Liver (tissue), 9 donors: ENCODE measurements around the gene NUP214. TPM values are rescaled to one million over a fixed set of nuclear protein-coding genes. Genes with fewer than 3 reads are reported as not detected.
"Not testable (repeated sequence)": the region's sequence is repeated elsewhere in the genome, so short reads cannot be mapped to it uniquely, and the experiment has no call there.

Experiments used
- DNase-seq: peaks from one replicate; pipeline ENCODE4 v3.0.0-alpha.2; 2017; ENCODE audit warnings: low spot score
- H3K27ac ChIP-seq, 2 donors: one replicate each; pipeline ENCODE4 v1.7.0; 2013; ENCODE audit warnings: inconsistent platforms in 2 of 2, low read length in 2 of 2, control low read depth in 1 of 2, low read depth in 1 of 2, mild to moderate bottlenecking in 1 of 2
- H3K27me3 ChIP-seq, 4 donors: one replicate each; pipeline versions ENCODE4 v1.6.1 to v1.7.0; 2013; ENCODE audit warnings: low read length in 3 of 4, inconsistent platforms in 1 of 4, mild to moderate bottlenecking in 1 of 4, moderate library complexity in 1 of 4; ENCODE audit not compliant: control insufficient read depth in 4 of 4, insufficient read depth in 4 of 4
- H3K36me3 ChIP-seq, 4 donors: one replicate each; pipeline versions ENCODE4 v1.6.1 to v1.7.0; 2013; ENCODE audit warnings: low read length in 3 of 4, mild to moderate bottlenecking in 3 of 4, low read depth in 1 of 4, moderate library complexity in 1 of 4; ENCODE audit not compliant: control insufficient read depth in 4 of 4, insufficient read depth in 3 of 4
- H3K4me1 ChIP-seq, 4 donors: one replicate each; pipeline versions ENCODE4 v1.6.1 to v1.7.0; 2013; ENCODE audit warnings: low read length in 3 of 4, mild to moderate bottlenecking in 3 of 4, moderate library complexity in 1 of 4; ENCODE audit not compliant: control insufficient read depth in 4 of 4, insufficient read depth in 4 of 4
- H3K4me3 ChIP-seq, 3 donors: one replicate each; pipeline versions ENCODE4 v1.6.1 to v1.7.0; 2013; ENCODE audit warnings: low read length in 3 of 3, control low read depth in 1 of 3, low read depth in 1 of 3, mild to moderate bottlenecking in 1 of 3
- H3K9ac ChIP-seq, 2 donors: one replicate each; pipeline ENCODE4 v1.7.0; 2013; ENCODE audit warnings: low read length in 2 of 2, mild to moderate bottlenecking in 2 of 2, moderate library complexity in 2 of 2, control low read depth in 1 of 2, low read depth in 1 of 2
- H3K9me3 ChIP-seq, 4 donors: one replicate each; pipeline versions ENCODE4 v1.6.1 to v1.7.0; 2013; ENCODE audit warnings: low read length in 3 of 4; ENCODE audit not compliant: control insufficient read depth in 4 of 4
- CTCF ChIP-seq: fragments of 150-350 bp; IDR thresholded peaks from 2 replicates; pipeline ENCODE4 v1.5.1; 2017; ENCODE audit warnings: improper control_type of control experiment, low read depth, low read length; ENCODE audit not compliant: missing input control
- EGR1 ChIP-seq, 2 donors: IDR thresholded peaks; 2 replicates each; pipeline ENCODE4 v1.6.1; 2016 to 2018; ENCODE audit warnings: antibody characterized with exemption in 2 of 2, low read depth in 2 of 2
- HNF4A ChIP-seq, 2 donors: conservative IDR thresholded peaks; 2 replicates each; pipeline ENCODE4 v1.6.1; 2016; ENCODE audit warnings: antibody characterized with exemption in 2 of 2, mild to moderate bottlenecking in 2 of 2
- HNF4G ChIP-seq: IDR thresholded peaks from 2 replicates; pipeline ENCODE4 v1.6.1; 2016; ENCODE audit warnings: antibody characterized with exemption
- JUND ChIP-seq, 2 donors: IDR thresholded peaks; 2 replicates each; pipeline ENCODE4 v1.6.1; 2016; ENCODE audit warnings: antibody characterized with exemption in 2 of 2
- MAX ChIP-seq: IDR thresholded peaks from 2 replicates; pipeline ENCODE4 v1.6.1; 2016; ENCODE audit warnings: antibody characterized with exemption
- NR2F2 ChIP-seq: IDR thresholded peaks from 2 replicates; pipeline ENCODE4 v1.6.1; 2016; ENCODE audit warnings: antibody characterized with exemption
- SP1 ChIP-seq: IDR thresholded peaks from 2 replicates; pipeline ENCODE4 v1.6.1; 2018; ENCODE audit warnings: antibody characterized with exemption, mild to moderate bottlenecking
- YY1 ChIP-seq: IDR thresholded peaks from 2 replicates; pipeline ENCODE4 v1.6.1; 2016; ENCODE audit warnings: antibody characterized with exemption, mild to moderate bottlenecking
- WGBS: extraction: QIAGEN DNeasy Blood & Tissue Kit; methylation state at CpG from one replicate; pipeline ENCODE4 v1.1.7; 2013; 5-methylcytosine and 5-hydroxymethylcytosine counted together
- polyA plus RNA-seq, 2 donors: library from polyadenylated mRNA; stranded (reverse) in 1 of 2; unstranded in 1 of 2; fragments of 200-250 nt in 1 of 2; fragments of >200 nt in 1 of 2; fragmentation: Nextera tagmentation in 1 of 2; extraction: Ambion mirVana in 1 of 2; gene quantifications; one replicate each; pipeline versions ENCODE4 v1.2.1 to v1.2.3, GENCODE V29; 2013 to 2015
- total RNA-seq, 2 donors: library from RNA; depleted of rRNA; stranded (reverse); fragments of >200 nt; gene quantifications; one replicate each; pipeline ENCODE4 v1.2.3, GENCODE V29; 2014
- TF ChIP-seq, protein P1 (sequence below): IDR thresholded peaks from 2 replicates; pipeline ENCODE4 v1.6.1; 2016; ENCODE audit warnings: antibody characterized with exemption, mild to moderate bottlenecking
- TF ChIP-seq, protein P2 (sequence below): IDR thresholded peaks from 2 replicates; pipeline ENCODE4 v1.6.1; 2016; ENCODE audit warnings: antibody characterized with exemption
- donor health status: healthy.
- donor health status: healthy.
- donor health status: healthy.
- donor health status: healthy.
- donor health status: healthy.

Gene NUP214
- total and polyA plus RNA-seq, 4 donors = 8.8 to 19.5 (median 16.5) TPM

GRCh38 chr9:131115360-131115742, 10.0 kb upstream of the NUP214 start:
- not testable (repeated sequence) for H3K4me3 ChIP-seq, H3K27me3 ChIP-seq, H3K9ac ChIP-seq, H3K36me3 ChIP-seq, H3K27ac ChIP-seq, DNase-seq, H3K9me3 ChIP-seq, H3K4me1 ChIP-seq
- WGBS = 89% methylated on average over 4 of the region's 6 CpGs

DNA sequence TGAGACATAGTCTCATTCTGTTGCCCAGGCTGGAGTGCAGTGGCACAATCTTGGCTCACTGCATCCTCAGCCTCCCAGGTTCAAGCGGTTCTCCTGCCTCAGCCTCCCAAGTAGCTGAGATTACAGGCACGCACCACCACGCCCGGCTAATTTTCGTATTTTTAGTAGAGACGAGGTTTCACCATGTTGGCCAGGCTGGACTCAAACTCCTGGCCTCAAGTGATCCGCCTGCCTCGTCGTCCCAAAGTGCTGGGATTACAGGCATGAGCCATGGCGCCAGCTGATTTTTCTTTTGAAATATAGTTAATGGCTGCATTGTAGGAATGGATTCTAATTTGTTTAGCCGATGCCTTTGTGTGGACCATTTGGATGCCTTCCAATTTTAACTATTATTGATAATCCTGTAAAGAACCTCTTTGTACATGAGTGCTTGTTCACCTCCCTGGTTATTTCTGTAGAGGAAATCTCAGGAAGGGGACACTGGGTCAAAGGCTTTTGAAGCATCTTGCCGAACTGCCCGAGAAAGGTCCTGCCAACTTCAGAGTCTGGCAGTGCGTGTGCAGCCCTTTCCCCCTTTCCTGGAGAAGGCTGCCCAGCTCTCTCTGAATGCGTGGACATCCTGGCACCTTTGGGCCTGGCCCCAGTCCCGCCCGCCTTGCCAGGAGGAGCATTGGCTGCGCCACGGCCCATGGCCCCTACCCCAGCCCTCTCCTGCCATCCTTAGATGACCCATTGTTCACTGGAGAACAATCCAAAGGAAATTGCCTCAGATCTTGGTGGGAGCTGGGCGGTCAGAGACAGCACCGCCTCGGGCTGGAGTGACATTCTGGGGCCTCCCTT, 8.9 kb upstream of the NUP214 start:
- H3K9me3 ChIP-seq = no peaks in the 10 kb centered on the region
- no peak for DNase-seq
- 83% methylated on average over 22 of the region's 22 CpGs for WGBS
- no peaks in the 10 kb centered on the region for H3K36me3 ChIP-seq
- no peaks in the 10 kb centered on the region for H3K4me1 ChIP-seq
- no peak for TF ChIP-seq HNF4A (conservative IDR thresholded peaks at IDR 0.05)
- peak; percentile 20 for TF ChIP-seq SP1
- TF ChIP-seq NR2F2 = peak; percentile 40
- H3K27me3 ChIP-seq = peaks cover 0 to 5% (median 0%) of the 10 kb centered on the region in 4 donors
- no peak overlapping the region for H3K27ac ChIP-seq
- H3K4me3 ChIP-seq = no peak overlapping the region
- H3K9ac ChIP-seq = no peak overlapping the region

DNA sequence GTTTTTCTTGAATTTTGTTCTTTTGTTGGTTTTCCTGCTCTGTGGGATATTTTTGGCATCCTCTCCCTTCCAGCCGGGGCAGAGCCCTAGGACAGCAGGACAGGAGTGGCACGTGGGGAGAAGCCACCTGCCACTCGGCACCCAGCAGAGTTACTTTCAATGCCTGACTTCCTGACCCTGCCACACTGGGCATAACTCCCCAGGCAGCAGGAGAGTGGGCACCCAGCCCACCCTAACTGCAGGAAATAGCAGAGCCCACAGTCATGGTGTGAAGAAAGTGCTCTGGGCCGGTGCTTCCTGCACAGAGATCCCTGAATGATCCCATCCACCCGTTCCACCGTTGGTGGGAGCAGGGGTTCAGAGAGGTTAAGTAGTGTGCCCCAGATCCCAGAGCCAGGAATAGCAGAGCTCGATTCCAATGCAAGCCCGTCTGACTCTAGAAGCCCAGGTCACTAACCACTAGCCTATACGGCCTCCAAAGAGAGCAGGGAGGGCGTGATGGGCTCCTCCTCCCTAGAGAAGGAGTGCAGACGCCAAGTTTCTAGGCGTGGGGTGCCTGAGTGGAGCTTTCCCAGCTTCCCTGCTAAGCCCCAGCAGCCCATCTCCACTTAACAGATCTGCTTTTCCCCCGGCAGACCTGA, 8.1 kb upstream of the NUP214 start:
- TF ChIP-seq SP1 (peak; percentile 11), HNF4G (no peak)
- Histone ChIP-seq H3K27me3 (peaks cover 0 to 5% (median 0%) of the 10 kb centered on the region in 4 donors), H3K4me3 (no peak overlapping the region), H3K9me3 (no peaks in the 10 kb centered on the region), H3K36me3 (no peaks in the 10 kb centered on the region), H3K9ac (no peak overlapping the region), H3K27ac (no peak overlapping the region), H3K4me1 (no peaks in the 10 kb centered on the region)
- 60% methylated on average over 13 of the region's 13 CpGs for WGBS
- DNase-seq = no peak

DNA sequence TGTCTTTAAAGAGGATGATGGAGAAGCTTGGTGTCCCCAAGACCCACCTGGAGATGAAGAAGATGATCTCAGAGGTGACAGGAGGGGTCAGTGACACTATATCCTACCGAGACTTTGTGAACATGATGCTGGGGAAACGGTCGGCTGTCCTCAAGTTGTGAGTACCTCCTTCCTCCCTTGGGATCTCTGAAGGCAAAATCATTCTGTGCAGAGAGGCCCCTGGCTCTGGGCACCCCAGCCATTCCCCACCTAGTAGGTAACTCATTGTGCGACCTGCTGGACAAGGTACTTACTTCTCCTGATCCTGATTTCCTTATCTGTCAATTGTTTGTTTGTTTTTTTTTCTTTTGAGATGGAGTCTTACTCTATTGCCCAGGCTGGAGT, 7.6 kb upstream of the NUP214 start:
- H3K9me3 ChIP-seq = no peaks in the 10 kb centered on the region
- DNase-seq = no peak
- no peaks in the 10 kb centered on the region for H3K36me3 ChIP-seq
- H3K4me3 ChIP-seq = no peak overlapping the region
- H3K4me1 ChIP-seq = no peaks in the 10 kb centered on the region
- H3K9ac ChIP-seq = no peak overlapping the region
- H3K27me3 ChIP-seq = peaks cover 0 to 5% (median 0%) of the 10 kb centered on the region in 4 donors
- TF ChIP-seq EGR1 (IDR thresholded peaks at IDR 0.05; ENCODE audit: low read depth in 2 of 2) = no peak
- WGBS = 77% methylated on average over 4 of the region's 4 CpGs
- no peak overlapping the region for H3K27ac ChIP-seq

- Histone ChIP-seq H3K36me3 (no peaks in the 10 kb centered on the region), H3K27me3 (peaks cover 0 to 5% (median 0%) of the 10 kb centered on the region in 4 donors), H3K4me1 (peaks cover 1 to 2% (median 2%) of the 10 kb centered on the region in 4 donors), H3K9ac (no peak overlapping the region), H3K27ac (no peak overlapping the region), H3K9me3 (no peaks in the 10 kb centered on the region), H3K4me3 (no peak overlapping the region)
- TF ChIP-seq HNF4G = no peak
- no peak for TF ChIP-seq HNF4A (conservative IDR thresholded peaks at IDR 0.05)
- TF ChIP-seq, protein P1, sequence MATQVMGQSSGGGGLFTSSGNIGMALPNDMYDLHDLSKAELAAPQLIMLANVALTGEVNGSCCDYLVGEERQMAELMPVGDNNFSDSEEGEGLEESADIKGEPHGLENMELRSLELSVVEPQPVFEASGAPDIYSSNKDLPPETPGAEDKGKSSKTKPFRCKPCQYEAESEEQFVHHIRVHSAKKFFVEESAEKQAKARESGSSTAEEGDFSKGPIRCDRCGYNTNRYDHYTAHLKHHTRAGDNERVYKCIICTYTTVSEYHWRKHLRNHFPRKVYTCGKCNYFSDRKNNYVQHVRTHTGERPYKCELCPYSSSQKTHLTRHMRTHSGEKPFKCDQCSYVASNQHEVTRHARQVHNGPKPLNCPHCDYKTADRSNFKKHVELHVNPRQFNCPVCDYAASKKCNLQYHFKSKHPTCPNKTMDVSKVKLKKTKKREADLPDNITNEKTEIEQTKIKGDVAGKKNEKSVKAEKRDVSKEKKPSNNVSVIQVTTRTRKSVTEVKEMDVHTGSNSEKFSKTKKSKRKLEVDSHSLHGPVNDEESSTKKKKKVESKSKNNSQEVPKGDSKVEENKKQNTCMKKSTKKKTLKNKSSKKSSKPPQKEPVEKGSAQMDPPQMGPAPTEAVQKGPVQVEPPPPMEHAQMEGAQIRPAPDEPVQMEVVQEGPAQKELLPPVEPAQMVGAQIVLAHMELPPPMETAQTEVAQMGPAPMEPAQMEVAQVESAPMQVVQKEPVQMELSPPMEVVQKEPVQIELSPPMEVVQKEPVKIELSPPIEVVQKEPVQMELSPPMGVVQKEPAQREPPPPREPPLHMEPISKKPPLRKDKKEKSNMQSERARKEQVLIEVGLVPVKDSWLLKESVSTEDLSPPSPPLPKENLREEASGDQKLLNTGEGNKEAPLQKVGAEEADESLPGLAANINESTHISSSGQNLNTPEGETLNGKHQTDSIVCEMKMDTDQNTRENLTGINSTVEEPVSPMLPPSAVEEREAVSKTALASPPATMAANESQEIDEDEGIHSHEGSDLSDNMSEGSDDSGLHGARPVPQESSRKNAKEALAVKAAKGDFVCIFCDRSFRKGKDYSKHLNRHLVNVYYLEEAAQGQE = no peak
- TF ChIP-seq NR2F2 = no peak
- no peak for TF ChIP-seq EGR1 (IDR thresholded peaks at IDR 0.05; ENCODE audit: low read depth in 2 of 2)
- TF ChIP-seq YY1 = no peak
- TF ChIP-seq, protein P2, sequence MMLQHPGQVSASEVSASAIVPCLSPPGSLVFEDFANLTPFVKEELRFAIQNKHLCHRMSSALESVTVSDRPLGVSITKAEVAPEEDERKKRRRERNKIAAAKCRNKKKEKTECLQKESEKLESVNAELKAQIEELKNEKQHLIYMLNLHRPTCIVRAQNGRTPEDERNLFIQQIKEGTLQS = no peak
- TF ChIP-seq CTCF = no peak
- no peak for TF ChIP-seq JUND (IDR thresholded peaks at IDR 0.05)
- no peak for TF ChIP-seq MAX
- 84% methylated on average over 8 of the region's 8 CpGs for WGBS
- DNase-seq = no peak
Observed at GRCh38 chr9:131119600-131119999, 5.8 kb upstream of the NUP214 start.
